IMR-90 (cell line): ENCODE results near the gene CHAC1. TPM values are rescaled to one million over a fixed set of nuclear protein-coding genes. Genes with fewer than 3 reads are reported as not detected.
A peak's percentile ranks its signal among the peaks of the same experiment; 100 is the strongest.

Source experiments
- ATAC-seq: fragments of 200-7000 bp; cut with Tn5 transposase; 2 replicates; pipeline ENCODE4 v1.9.1; 2020; ENCODE audit warnings: low read depth, mild to moderate bottlenecking, moderate library complexity
- BruUV-seq: library from RNA; stranded (reverse); fragments of 400-500 nt; replicated peaks from 2 replicates; lab custom pipeline; 2021; lab: Mats Ljungman, UMichigan
- CTCF ChIA-PET: fragments of 300-600 bp; formaldehyde crosslinking; extraction: SDS; loops from one replicate; lab custom pipeline; 2021; ENCODE audit warnings: antibody characterized with exemption; lab: Yijun Ruan, JAX
- POLR2A ChIA-PET: fragments of 300-600 bp; sonication (Branson Sonifier 250); formaldehyde crosslinking; loops from one replicate; lab custom pipeline; 2022; ENCODE audit warnings: antibody characterized with exemption; ENCODE audit not compliant: unreplicated experiment; lab: Charles Lee
- DNase-seq: peaks from one replicate; pipeline ENCODE4 v3.0.0; 2013
- H2AFZ ChIP-seq: replicated peaks from 2 replicates; pipeline ENCODE3; 2013; ENCODE audit warnings: low read length, mild to moderate bottlenecking; ENCODE audit not compliant: poor library complexity
- H2AK5ac ChIP-seq: 2 replicates; pipeline ENCODE4 v1.6.1; 2013; ENCODE audit warnings: low read depth, low read length, inconsistent platforms
- H2AK9ac ChIP-seq: replicated peaks from 2 replicates; pipeline ENCODE3; 2013; ENCODE audit warnings: mild to moderate bottlenecking, low read depth, low read length, moderate library complexity; ENCODE audit not compliant: poor library complexity
- H2BK120ac ChIP-seq: 2 replicates; pipeline ENCODE4 v1.6.1; 2013; ENCODE audit warnings: low read depth, low read length, inconsistent platforms
- H2BK15ac ChIP-seq: 3 replicates; pipeline ENCODE4 v1.6.1; 2013; ENCODE audit warnings: low read depth, low read length, inconsistent platforms
- H2BK20ac ChIP-seq: 2 replicates; pipeline ENCODE4 v1.6.1; 2013; ENCODE audit warnings: low read depth, mild to moderate bottlenecking, inconsistent platforms, low read length, moderate library complexity
- H2BK5ac ChIP-seq: 2 replicates; pipeline ENCODE4 v1.6.1; 2013; ENCODE audit warnings: mild to moderate bottlenecking, low read depth, low read length, inconsistent platforms; ENCODE audit not compliant: poor library complexity, severe bottlenecking
- H3K14ac ChIP-seq: replicated peaks from 2 replicates; pipeline ENCODE4 v1.6.1; 2013; ENCODE audit warnings: low read depth, low read length, inconsistent platforms
- H3K18ac ChIP-seq: 2 replicates; pipeline ENCODE4 v1.6.1; 2013; ENCODE audit warnings: low read depth, low read length, control low read depth
- H3K23ac ChIP-seq: 2 replicates; pipeline ENCODE4 v1.6.1; 2013; ENCODE audit warnings: low read depth, low read length, inconsistent platforms
- H3K27ac ChIP-seq: 2 replicates; pipeline ENCODE4 v1.5.1; 2013; ENCODE audit warnings: mild to moderate bottlenecking, control low read depth, low read length; ENCODE audit not compliant: insufficient read depth
- H3K27me3 ChIP-seq: 2 replicates; pipeline ENCODE4 v1.6.1; 2013; ENCODE audit warnings: low read length; ENCODE audit not compliant: control insufficient read depth, insufficient read depth
- H3K36me3 ChIP-seq: 2 replicates; pipeline ENCODE4 v1.6.1; 2013; ENCODE audit warnings: low read length, mixed read lengths; ENCODE audit not compliant: control insufficient read depth, insufficient read depth
- H3K4ac ChIP-seq: 2 replicates; pipeline ENCODE4 v1.6.1; 2013; ENCODE audit warnings: low read depth, low read length, inconsistent platforms
- H3K4me1 ChIP-seq: 2 replicates; pipeline ENCODE4 v1.6.1; 2013; ENCODE audit warnings: low read length, mixed read lengths; ENCODE audit not compliant: control insufficient read depth, insufficient read depth
- H3K4me2 ChIP-seq: 2 replicates; pipeline ENCODE4 v1.6.1; 2013; ENCODE audit warnings: low read depth, mild to moderate bottlenecking, control low read depth, low read length, moderate library complexity
- H3K4me3 ChIP-seq: 2 replicates; pipeline ENCODE4 v1.5.1; 2013; ENCODE audit warnings: low read depth, mild to moderate bottlenecking, control low read depth, low read length, moderate library complexity; ENCODE audit not compliant: insufficient read depth
- H3K56ac ChIP-seq: 2 replicates; pipeline ENCODE4 v1.6.1; 2013; ENCODE audit warnings: low read length, inconsistent platforms; ENCODE audit not compliant: insufficient read depth; ENCODE audit errors: extremely low read depth
- H3K79me1 ChIP-seq, 2 experiments: 2 replicates each; pipeline ENCODE4 v1.6.1; 2013; ENCODE audit warnings: low read length in 2 of 2, inconsistent platforms in 1 of 2, low read depth in 1 of 2
- H3K9ac ChIP-seq: 2 replicates; pipeline ENCODE4 v1.6.1; 2013; ENCODE audit warnings: low read depth, low read length, control low read depth
- H3K9me1 ChIP-seq: 2 replicates; pipeline ENCODE4 v1.6.1; 2013; ENCODE audit warnings: low read length, inconsistent platforms; ENCODE audit not compliant: insufficient read depth
- H3K9me3 ChIP-seq: 2 replicates; pipeline ENCODE4 v1.6.1; 2013; ENCODE audit warnings: low read length; ENCODE audit not compliant: control insufficient read depth, insufficient read depth
- H4K20me1 ChIP-seq: 2 replicates; pipeline ENCODE4 v1.6.1; 2013; ENCODE audit warnings: low read length, inconsistent platforms; ENCODE audit not compliant: insufficient read depth
- H4K5ac ChIP-seq: 2 replicates; pipeline ENCODE4 v1.6.1; 2013; ENCODE audit warnings: mild to moderate bottlenecking, low read depth, low read length, control low read depth
- H4K8ac ChIP-seq, 2 experiments: 2 replicates each; pipeline ENCODE4 v1.6.1; 2013; ENCODE audit warnings: low read depth in 2 of 2, low read length in 2 of 2, control low read depth in 1 of 2, inconsistent platforms in 1 of 2
- H4K91ac ChIP-seq: 2 replicates; pipeline ENCODE4 v1.6.1; 2013; ENCODE audit warnings: low read depth, low read length, inconsistent platforms; ENCODE audit not compliant: insufficient read depth
- CEBPB ChIP-seq: IDR thresholded peaks from 2 replicates; pipeline ENCODE4 v1.6.1; 2012; ENCODE audit warnings: low read depth, low read length, improper control_type of control experiment
- CHD1 ChIP-seq: IDR thresholded peaks from 2 replicates; pipeline ENCODE4 v1.6.1; 2012; ENCODE audit warnings: low read depth, low read length, improper control_type of control experiment
- ELK1 ChIP-seq: fragments of 150-350 bp; IDR thresholded peaks from 2 replicates; pipeline ENCODE4 v1.6.1; 2016; ENCODE audit warnings: low read depth, mild to moderate bottlenecking, low read length, moderate library complexity, borderline replicate concordance
- MXI1 ChIP-seq: IDR thresholded peaks from 2 replicates; pipeline ENCODE4 v1.6.1; 2012; ENCODE audit warnings: low read depth, mild to moderate bottlenecking, low read length, moderate library complexity, borderline replicate concordance
- POLR2A ChIP-seq: IDR thresholded peaks from 2 replicates; pipeline ENCODE4 v1.6.1; 2012; ENCODE audit warnings: mild to moderate bottlenecking, low read depth, low read length
- SMC3 ChIP-seq: fragments of 150-350 bp; IDR thresholded peaks from 2 replicates; pipeline ENCODE4 v1.6.1; 2016; ENCODE audit warnings: low read depth, mild to moderate bottlenecking, antibody characterized with exemption, low read length, moderate library complexity
- WGBS, 2 experiments: methylation state at CpG; one replicate each; pipeline versions ENCODE4 v1.1.5 to v1.1.7; 2013; ENCODE audit warnings: missing lambda C conversion rate in 2 of 2; ENCODE audit not compliant: insufficient read length in 1 of 2; ENCODE audit errors: extremely low coverage in 2 of 2; 5-methylcytosine and 5-hydroxymethylcytosine counted together
- dilution Hi-C: fragments of 300-500 bp; cut with HindIII; formaldehyde crosslinking; loops from one replicate; pipeline ENCODE4 v1.14.3; 2018; ENCODE audit warnings: low sequenced_read_pairs; ENCODE audit not compliant: unreplicated experiment
- in situ Hi-C: fragments of 300-500 bp; cut with MboI; formaldehyde crosslinking; loops from 3 replicates; pipeline ENCODE4 v1.14.3; 2019; ENCODE audit warnings: low sequenced_read_pairs, inconsistent platforms, mixed read lengths
- intact Hi-C: fragments of 100-400 bp; cut with micrococcal nuclease; formaldehyde crosslinking; loops from 2 replicates; pipeline ENCODE4 v1.10.0; 2022
- polyA plus RNA-seq, 3 experiments: library from polyadenylated mRNA; depleted of rRNA; stranded (reverse); fragments of >200 nt; gene quantifications; 2 replicates each; pipeline ENCODE4 v1.2.3, GENCODE V29; 2012; ENCODE audit warnings: low replicate concordance in 1 of 3
- total RNA-seq: library from RNA; depleted of rRNA; stranded (reverse); fragments of >200 nt; gene quantifications from 2 replicates; pipeline ENCODE4 v1.2.3, GENCODE V29; 2012
- TF ChIP-seq, protein P1 (sequence below): fragments of 150-350 bp; IDR thresholded peaks from 2 replicates; pipeline ENCODE4 v1.6.1; 2017; ENCODE audit warnings: mild to moderate bottlenecking, antibody characterized with exemption, low read length, low read depth

Gene CHAC1
- total and polyA plus RNA-seq, 2 of the 4 experiments (the other 2 are of a cell fraction): 51.3 to 77.8 TPM

GRCh38 chr15:40923551-40923950 is 29.7 kb upstream of the CHAC1 start:
- dilution Hi-C loops: no loop called here
- ATAC-seq (0 out of 2 replicates have a peak, but pooled peaks have one; percentile 13), DNase-seq (peak; percentile 34)
- Histone ChIP-seq H4K20me1 (no peaks in the 10 kb centered on the region), H4K91ac (no peak overlapping the region), H3K23ac (no peak overlapping the region), H3K4me1 (peaks cover 6% of the 10 kb centered on the region; the same call in 1 of the 2 replicates), H2BK15ac (no peak overlapping the region), H4K8ac (no peak overlapping the region), H4K5ac (no peak overlapping the region), H3K4ac (no peak overlapping the region), H3K4me2 (no peak overlapping the region), H3K9me3 (no peaks in the 10 kb centered on the region), H2AK9ac (no peak overlapping the region), H3K18ac (no peak overlapping the region), H3K27ac (no peak overlapping the region), H2BK20ac (no peak overlapping the region), H2AFZ (no peak overlapping the region), H3K27me3 (peaks cover 23% of the 10 kb centered on the region), H3K14ac (no peak overlapping the region), H3K56ac (no peak overlapping the region), H3K9ac (no peak overlapping the region), H2AK5ac (no peak overlapping the region), H3K36me3 (no peaks in the 10 kb centered on the region), H2BK120ac (no peak overlapping the region), H2BK5ac (no peak overlapping the region), H3K79me1 (no peaks in the 10 kb centered on the region), H3K4me3 (no peak overlapping the region), H3K9me1 (no peaks in the 10 kb centered on the region)
- ChIA-PET POLR2A (no interaction called here), CTCF (interaction anchor here (0.6 kb wide), 2 partner anchors 84 to 177 kb away, joined by 4 read pairs; no protein-coding TSS in a partner anchor)
- BruUV-seq: no TSS peak
- intact Hi-C loops: no loop called here
- TF ChIP-seq SMC3 (no peak), CHD1 (no peak), MXI1 (no peak), POLR2A (no peak), ELK1 (no peak), CEBPB (no peak)
- TF ChIP-seq, protein P1, sequence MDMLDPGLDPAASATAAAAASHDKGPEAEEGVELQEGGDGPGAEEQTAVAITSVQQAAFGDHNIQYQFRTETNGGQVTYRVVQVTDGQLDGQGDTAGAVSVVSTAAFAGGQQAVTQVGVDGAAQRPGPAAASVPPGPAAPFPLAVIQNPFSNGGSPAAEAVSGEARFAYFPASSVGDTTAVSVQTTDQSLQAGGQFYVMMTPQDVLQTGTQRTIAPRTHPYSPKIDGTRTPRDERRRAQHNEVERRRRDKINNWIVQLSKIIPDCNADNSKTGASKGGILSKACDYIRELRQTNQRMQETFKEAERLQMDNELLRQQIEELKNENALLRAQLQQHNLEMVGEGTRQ: no peak
- in situ Hi-C loops: no loop called here
- 100% methylated on average over 1 of the region's 9 CpGs; no CpG with 5 or more reads in 1 of the 2 experiments for WGBS, 2 experiments
